ENCODE data around the gene VPS54.
"Not testable (repeated sequence)": the region's sequence is repeated elsewhere in the genome, so short reads cannot be mapped to it uniquely, and the experiment has no call there.

VPS54 gene

GRCh38 chr2:63866009-63866709 is 153.1 kb downstream of the VPS54 start:
- DNase-seq, result no peak

GRCh38 chr2:63865159-63865799 is 153.9 kb downstream of the VPS54 start:
- DNase-seq, result no peak

- DNase-seq, result no peak
These were observed 155.5 kb downstream of the VPS54 start for GRCh38 chr2:63863707-63864106.

GRCh38 chr2:63862806-63863205 is 156.4 kb downstream of the VPS54 start:
- no peak for DNase-seq

GRCh38 chr2:63861220-63861822 is 157.9 kb downstream of the VPS54 start:
- peak; percentile 74 for DNase-seq

- no peak for DNase-seq
These were observed 160.9 kb downstream of the VPS54 start for GRCh38 chr2:63858291-63858690.

GRCh38 chr2:63856303-63856603 is 163.0 kb downstream of the VPS54 start:
- peak; percentile 74 for DNase-seq

GRCh38 chr2:63855418-63856302 is 163.6 kb downstream of the VPS54 start:
- peak; percentile 15 for DNase-seq

GRCh38 chr2:63853527-63854310 is 165.5 kb downstream of the VPS54 start:
- DNase-seq, result no peak

- DNase-seq, result no peak
These were observed 167.4 kb downstream of the VPS54 start for GRCh38 chr2:63851691-63852311.

GRCh38 chr2:63850649-63851048 is 168.6 kb downstream of the VPS54 start:
- DNase-seq, result no peak

GRCh38 chr2:63850204-63850571 is 169.0 kb downstream of the VPS54 start:
- DNase-seq, result no peak

- no peak for DNase-seq
These were observed 169.6 kb downstream of the VPS54 start for GRCh38 chr2:63849381-63850203.

GRCh38 chr2:63847571-63847970 is 171.7 kb downstream of the VPS54 start:
- not testable (repeated sequence) for DNase-seq

- DNase-seq, result no peak
These were observed 172.7 kb downstream of the VPS54 start for GRCh38 chr2:63846487-63846886.

GRCh38 chr2:63845866-63846265 is 173.4 kb downstream of the VPS54 start:
- DNase-seq, result no peak

- no peak for DNase-seq
These were observed 174.6 kb downstream of the VPS54 start for GRCh38 chr2:63844616-63845015.

- DNase-seq, result no peak
These were observed 175.4 kb downstream of the VPS54 start for GRCh38 chr2:63843791-63844190.

GRCh38 chr2:63843093-63843492 is 176.1 kb downstream of the VPS54 start:
- no peak for DNase-seq

GRCh38 chr2:63842149-63843061 is 176.8 kb downstream of the VPS54 start:
- peak; percentile 5 for DNase-seq
